ENCODE measurements around the gene NPR2.

The NPR2 gene

DNA sequence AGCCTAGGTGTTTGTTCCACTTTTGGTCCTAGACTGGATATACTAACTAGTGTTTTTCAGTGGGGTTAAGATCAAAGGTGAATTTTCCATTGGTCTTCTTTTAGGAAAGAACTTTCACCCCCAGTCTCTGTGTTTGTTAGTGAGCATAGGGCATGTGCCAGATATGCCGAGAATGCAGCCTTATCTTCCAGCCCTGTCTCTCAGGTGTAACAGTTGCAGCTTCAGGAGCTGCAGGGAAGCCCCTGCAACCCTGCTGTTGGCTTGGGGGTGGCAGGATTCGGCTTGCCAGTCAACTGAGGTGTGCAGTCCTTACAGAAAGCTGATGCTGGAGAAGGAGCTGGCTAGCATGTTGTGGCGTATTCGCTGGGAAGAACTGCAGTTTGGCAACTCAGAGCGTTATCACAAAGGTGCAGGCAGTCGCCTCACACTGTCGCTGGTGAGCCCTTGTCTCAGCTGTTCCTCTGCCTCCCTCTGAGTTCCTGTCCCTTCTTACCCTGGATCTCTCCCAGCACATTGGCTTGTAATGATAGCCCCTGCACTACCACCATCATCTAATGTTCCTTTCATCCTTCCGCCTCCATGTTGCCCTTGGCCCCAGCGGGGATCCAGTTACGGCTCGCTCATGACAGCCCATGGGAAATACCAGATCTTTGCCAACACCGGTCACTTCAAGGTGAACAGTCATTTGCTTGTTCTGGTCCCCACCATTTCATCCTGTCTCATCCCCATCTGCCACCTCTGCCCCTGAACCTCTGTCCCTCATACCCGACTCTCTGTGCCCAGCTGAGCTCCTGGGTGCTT lies 10.1 kb downstream of the NPR2 start:
- no peak for DNase-seq

- DNase-seq = no peak
Measured at GRCh38 chr9:35806101-35806500, 14.7 kb downstream of the NPR2 start.

GRCh38 chr9:35808433-35808832 lies 17.0 kb downstream of the NPR2 start:
- no peak for DNase-seq

DNA sequence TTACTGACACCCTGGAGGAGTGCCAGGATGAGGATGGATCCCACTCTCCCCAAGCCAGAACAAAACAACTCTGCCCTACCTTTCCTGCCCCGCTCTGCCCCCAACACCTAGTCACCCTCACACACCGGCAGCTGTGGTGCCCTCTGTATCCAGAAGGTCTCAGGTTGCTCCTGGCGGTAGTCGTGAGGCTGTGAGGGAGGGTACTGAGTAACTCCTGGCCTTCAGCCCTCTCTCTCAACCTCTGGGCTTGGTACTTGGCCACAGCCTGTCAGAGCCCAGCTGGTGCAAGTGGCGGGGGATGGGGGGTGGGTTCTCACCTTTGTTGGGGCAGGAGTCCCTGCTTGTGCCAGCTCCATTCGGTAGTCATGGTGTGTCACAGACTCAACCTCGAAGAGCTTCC lies 18.7 kb downstream of the NPR2 start:
- DNase-seq = no peak

DNA sequence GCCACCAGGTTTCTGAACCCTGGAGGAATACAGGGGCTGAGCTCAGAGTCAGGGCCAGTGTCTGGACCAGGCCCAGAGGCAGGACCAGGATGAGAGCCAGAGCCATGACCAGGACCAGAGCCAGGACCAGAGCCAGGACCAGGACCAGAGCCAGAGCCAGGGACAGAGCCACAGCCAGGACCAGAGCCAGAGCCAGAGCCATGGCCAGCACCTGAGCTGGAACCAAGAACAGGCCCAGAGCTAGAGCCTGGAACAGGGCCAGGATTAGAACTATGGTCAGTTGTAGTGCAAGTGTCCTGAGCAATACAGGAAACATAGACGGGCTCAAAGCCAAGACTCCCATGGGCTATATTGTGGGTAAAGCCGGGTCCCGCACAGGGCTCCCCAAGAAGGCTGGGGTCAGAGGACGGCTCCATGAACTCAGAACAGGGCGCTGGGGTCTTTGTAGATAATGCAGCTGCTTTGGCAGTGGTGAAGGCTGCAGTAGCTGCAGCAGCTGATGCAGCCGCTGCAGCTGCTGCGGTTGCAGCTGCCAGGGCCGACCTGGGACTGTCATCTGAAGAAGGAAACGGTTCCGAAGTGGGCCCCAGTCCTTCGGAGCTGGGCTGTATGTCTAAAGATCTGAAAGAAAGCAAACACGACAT lies 20.1 kb downstream of the NPR2 start:
- DNase-seq = no peak

GRCh38 chr9:35812025-35812602 lies 20.7 kb downstream of the NPR2 start, which contains the start of gene SPAG8:
TSS of gene SPAG8 (minus strand) at chr9:35812262. CDS start at chr9:35812147, 115 bp downstream.
- peak; percentile 51 for DNase-seq

- DNase-seq = no peak
Measured at GRCh38 chr9:35813434-35814105, 22.2 kb downstream of the NPR2 start.

DNA sequence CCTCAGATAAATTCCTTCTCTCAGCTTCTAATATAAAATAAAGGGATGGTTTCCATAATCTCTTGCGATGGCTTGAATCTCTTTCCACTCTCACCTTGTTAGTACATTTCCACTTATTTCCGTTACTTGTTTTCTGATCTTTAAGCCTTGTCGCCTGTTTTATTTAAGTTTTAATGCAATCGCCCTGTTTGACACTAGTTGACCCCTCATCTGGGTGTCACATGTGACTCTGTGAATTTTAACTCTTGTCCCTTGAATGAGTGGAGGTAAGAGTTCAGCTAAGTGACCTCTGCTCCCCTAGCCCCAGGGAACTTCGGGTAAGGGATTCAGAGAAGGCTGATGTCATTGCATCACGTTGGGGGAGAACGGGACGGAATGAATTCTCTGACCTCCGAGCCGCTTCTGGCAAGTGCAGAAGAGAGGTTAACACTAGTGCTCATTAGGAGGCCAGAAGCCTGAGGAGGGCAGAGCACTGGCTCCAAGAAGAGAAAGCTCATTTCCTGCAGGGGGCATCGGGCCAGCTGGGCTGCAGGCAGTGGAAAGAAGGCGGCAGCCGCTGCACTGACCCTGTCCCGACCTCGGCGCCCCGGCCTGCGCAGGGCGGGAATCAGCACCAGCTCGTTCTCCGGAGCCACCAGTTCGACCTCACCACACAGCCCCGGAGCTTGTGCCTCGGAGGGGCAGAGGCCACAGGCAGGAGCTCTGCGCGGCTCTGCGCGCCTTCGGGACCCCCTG lies 22.9 kb downstream of the NPR2 start:
- DNase-seq = no peak

DNA sequence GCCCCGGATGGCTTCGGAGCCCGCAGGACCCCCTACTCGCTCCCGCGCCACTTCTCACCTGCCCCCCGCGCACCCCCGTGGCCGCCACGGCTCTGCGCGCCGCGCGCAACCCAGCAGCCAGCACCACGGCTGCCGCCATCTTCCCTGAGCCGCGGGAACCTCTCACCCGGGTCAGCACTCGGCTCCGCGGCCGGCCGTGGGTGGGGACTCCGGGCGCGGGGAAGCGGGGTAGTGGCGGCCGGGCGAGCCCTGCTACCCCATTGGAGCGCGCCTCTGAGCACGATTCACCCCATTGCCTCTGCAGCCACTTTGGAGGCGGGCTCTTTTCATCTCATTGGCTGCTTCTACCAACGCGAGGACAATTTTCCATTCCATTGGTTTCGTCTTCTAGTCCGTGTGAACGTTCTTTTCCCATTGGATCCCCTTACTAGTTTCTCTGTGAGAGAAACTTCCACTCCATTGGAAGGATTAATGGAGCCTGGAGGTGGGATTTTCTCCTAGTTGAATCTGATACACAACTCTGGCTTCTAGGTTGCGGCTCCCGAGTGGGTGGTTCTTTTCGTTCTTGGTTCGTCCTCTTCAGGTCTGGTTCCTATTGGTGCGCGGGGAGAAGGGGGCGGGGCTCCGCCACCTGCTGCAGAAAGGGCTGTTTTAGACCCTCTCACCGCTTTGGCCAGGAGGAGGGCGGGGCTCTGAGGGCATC lies 23.6 kb downstream of the NPR2 start, which contains the start of gene HINT2:
Gene HINT2 (minus strand): TSS at position 202 of the 703 bp plus-strand sequence. CDS start 63 bp downstream, at position 139.
- DNase-seq = peak; percentile 98

DNA sequence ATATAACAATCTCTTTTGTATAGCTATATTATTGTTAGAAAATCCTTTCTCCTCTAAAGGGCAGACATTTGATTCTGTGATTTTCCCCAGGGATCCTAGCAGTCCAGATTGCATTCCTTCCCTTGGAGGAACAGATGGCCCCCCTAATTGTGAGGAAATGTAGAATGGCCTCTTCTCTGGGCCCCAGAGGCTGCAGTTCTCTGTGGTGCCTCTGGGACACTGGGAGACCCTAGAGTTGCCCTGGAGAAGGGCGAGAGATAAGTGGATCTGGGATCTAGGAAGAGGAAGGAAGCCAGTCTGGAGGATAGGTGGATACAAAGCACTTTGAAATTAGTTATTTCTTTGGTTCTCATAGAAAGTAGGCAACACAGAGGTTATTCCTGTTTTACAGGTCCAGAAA lies 25.3 kb downstream of the NPR2 start:
- no peak for DNase-seq

DNA sequence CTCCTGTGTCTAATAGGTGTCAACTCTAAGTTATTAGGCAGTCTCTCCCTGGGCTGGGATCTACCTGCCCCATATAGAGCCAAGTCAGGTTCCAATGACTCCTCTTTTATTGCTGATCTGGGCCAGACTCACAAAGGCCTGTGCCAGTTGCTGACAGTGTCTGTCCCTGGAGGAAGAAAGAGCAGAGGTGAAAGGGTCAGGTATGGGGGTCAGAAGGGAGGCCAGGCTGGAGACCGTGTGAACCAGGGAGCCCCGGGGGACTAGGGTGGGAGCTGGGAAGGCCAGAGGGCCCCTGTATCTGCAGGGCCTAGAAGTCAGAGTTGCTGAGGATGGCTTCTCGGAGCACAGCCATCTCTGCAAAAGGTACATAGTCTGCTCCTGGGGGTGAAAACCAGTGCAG lies 26.9 kb downstream of the NPR2 start:
- DNase-seq = no peak

- DNase-seq = no peak
Measured at GRCh38 chr9:35820076-35820475, 28.7 kb downstream of the NPR2 start.

- DNase-seq = no peak
Measured at GRCh38 chr9:35822926-35823325, 31.5 kb downstream of the NPR2 start.

DNA sequence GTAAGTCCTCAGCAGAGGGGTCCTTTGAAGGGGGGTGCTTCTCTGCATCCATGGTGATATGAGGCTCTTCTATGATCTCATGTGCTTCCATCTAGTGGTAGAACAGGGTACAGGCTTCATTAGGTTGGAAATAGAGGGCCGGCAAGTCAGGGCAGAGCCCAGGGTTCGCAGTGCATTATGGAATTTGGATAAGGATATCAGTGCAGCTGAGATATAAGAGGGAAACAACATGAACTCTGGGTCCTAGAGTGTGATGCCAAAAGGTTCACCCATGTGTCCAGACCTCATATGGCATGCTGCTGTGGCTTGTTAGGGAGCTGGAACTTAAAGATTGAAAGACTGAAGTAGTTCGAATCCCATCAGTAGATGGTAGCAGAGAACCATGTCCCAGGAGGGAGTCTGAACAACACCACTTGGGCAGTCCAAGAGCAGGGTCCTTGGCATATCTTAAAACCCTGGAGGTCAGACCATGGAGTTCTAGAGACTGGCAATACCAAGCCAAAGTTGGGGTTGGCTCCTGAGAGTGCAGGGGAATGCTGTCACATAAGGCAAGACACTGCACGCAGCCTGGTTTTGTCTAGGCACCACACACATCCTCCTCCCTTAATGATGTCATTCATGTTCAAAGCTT lies 34.8 kb downstream of the NPR2 start:
- DNase-seq = no peak

GRCh38 chr9:35827486-35827885 lies 36.1 kb downstream of the NPR2 start:
- DNase-seq = no peak

GRCh38 chr9:35828716-35829083 lies 37.3 kb downstream of the NPR2 start, which contains the start of gene FAM221B:
TSS of gene FAM221B (minus strand) at chr9:35828732. CDS start at chr9:35826161, 2,571 bp downstream.
- DNase-seq = no peak

DNA sequence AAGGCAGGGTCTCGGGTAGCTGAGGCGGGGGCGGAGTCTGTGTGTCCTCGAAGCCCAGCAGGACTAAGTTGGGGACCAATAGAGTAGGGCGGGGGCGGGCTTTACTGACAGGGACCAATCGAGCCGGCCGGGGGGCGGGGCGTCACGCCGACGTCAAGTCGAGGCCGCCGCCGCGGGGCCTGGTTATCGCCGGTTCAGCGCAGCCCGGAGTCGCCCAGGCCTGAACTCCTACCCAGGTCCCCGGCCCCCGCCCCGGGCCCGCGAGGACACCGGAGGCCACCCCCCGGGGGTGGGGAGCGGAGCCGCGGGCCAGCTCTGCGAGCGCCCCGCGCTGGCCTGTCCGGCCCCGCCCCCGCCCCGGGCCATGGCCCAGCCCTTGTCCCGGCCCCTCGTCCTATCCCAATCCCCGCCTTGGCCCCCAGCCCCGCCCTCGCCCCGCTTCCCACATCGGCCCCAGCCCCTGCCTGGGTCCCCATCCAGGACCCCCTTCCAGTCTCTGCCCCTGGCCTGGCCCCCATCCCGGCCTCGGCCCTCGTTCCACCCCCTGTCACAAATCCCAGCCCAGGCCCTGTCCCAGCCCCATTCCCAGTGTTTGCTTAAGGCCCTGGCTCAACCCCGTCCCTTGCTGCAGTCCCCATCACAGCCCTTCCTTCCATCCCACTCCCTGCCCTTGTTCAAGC lies 37.8 kb downstream of the NPR2 start, which contains the start of gene TMEM8B:
Gene TMEM8B (plus strand): TSS at position 145 of the 680 bp plus-strand sequence. CDS start 220 bp downstream, at position 365.
- peak; percentile 6 for DNase-seq

DNA sequence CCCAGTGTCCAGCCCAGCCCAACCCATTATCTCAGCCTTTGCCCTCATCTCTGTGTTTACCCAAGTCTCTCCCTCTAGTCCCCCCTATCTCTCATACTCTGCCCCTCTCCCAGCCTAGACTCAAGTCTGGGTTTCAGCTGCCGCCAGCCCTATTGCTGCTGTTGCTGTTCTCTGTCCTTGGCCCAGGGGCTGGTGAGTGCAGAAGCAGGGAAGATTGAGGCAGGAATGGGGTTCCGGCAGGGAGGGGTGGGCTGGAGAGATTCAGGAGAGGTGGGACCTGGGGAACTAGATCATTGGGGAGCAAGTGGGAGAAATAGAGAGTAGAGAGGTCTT lies 38.3 kb downstream of the NPR2 start:
- no peak for DNase-seq

DNA sequence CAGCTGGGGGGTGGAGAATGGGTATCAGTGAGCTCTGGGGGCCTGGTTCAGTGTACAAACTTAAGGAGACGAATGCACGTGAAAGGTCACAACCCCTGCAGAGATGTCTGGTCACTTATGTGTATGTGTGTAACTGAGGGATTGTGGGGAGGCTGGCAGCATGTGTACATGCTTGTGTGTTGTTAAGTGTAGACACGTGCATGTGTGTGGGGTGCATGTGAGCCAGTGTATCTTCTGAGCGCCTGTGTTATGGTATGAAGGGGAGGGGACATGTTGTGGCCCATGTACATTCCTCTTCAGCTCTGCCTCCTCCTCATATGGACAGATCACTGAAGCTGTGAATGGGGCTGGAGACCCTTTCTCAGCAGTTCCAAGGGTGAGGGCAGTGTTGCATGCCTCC lies 39.6 kb downstream of the NPR2 start:
- no peak for DNase-seq

- no peak for DNase-seq
Measured at GRCh38 chr9:35832814-35833213, 41.4 kb downstream of the NPR2 start.
